HG03442 (cell line): ENCODE measurements around the gene SH3RF3.

ENCODE experiments used
- ATAC-seq: cut with Tn5 transposase; IDR thresholded peaks from one replicate; pipeline ENCODE4 v1.9.1; 2021; ENCODE audit warnings: mild to moderate bottlenecking, moderate library complexity; ENCODE audit not compliant: unreplicated experiment

SH3RF3 gene

GRCh38 chr2:109368798-109369197 lies 239.8 kb downstream of the SH3RF3 start:
- ATAC-seq, result no peak

GRCh38 chr2:109369671-109370191 lies 240.7 kb downstream of the SH3RF3 start:
- no peak for ATAC-seq

DNA sequence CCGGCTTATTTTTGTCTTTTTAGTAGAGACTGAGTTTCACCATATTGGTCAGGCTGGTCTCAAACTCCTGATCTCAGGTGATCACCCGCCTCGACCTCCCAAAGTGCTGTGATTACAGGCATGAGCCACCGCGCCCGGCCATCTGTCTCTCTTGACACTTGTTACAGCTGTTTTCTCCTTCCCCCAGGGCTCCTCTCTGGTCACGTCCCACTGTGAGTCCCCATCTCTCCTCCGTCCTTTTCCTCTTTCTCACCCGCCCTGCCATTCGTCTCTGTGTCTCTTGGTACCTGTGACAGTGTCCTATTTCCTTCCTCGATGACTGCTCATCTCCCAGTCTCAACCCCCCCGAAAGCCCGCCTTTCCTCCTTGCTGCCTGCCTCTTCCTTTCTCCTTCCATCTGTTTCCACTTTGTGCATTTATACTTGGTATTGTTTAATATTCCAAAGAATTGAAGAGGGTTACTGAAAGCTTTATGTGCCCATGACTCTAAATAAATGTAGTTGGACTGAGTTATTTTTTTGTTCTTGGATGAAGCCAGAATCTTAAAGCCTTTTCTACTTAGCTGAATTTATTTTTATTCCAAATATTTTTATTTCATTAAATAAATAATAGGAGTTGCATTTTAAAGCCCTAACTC lies 241.5 kb downstream of the SH3RF3 start:
- no peak for ATAC-seq

DNA sequence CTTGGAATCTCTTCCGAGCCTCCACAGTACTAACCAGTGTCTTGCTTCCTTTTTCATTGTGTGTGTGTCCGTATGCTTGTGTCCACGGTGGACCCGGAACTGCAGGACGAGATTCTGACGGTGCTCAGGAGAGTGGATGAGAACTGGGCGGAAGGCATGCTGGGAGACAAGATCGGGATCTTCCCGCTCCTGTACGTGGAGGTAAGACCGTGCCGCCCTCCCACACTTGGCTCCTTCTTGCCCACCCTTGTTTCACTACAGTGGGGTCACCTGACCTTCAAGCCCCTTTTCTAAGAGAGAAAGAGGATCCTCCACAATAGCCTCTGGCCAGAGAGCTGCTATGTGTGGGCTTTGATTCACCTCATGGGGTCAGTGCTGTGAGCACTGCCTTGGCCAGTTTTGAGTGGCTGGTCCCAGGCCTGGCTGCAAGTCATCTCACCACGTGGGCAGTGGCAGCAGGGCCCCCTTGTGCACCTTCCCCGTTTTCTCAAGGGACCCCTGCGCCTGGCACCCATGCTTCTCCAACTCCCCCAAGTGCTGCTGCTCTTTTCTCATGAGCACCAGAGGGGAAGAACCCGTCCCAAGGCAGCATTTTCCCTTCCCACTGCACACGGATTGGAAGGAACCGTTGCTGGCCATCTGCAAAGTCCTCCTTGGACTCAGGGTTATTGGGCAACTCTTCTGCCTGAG lies 242.6 kb downstream of the SH3RF3 start:
- ATAC-seq, result no peak

DNA sequence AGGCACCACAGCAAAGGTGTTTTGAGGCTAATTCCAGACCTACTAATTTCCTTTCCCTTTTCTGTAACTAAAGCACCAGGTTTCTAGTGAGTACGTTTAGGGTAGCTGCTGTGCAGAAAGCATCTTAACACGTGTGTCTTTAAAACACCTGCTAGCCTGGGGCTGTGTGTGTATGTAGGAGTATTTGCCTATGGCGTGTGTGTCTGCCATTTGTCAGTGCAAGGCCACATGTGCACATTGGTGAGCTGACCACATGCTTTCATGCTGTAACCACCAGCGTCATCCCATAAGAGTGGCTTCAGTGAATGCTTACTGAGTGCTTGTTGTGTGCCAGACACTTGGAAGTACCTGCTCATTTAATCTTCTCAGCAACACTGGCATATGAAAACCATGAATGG lies 243.2 kb downstream of the SH3RF3 start:
- no peak for ATAC-seq

DNA sequence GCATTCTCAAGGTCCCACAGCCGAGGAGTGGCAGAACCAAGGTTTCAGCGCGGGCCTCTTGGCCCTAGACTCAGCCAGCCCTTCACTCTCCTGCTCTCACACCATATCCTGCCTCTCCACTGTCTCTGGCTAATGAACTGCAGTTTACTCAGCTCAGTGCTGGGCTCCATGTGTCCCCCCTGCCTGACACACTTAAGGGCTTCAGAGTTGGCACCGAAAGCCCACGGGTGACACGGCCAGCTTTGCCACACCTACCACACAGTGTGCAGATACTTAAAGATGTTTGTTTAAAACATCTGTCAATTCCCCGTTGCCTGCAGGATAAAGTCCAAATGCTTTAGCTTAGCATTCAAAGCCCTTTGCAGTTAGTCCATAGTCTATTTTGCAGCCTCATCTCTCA lies 243.6 kb downstream of the SH3RF3 start:
- no peak for ATAC-seq

GRCh38 chr2:109373791-109374547 lies 245.0 kb downstream of the SH3RF3 start:
- ATAC-seq, result no peak

GRCh38 chr2:109374548-109375130 lies 245.6 kb downstream of the SH3RF3 start:
- ATAC-seq, result no peak

DNA sequence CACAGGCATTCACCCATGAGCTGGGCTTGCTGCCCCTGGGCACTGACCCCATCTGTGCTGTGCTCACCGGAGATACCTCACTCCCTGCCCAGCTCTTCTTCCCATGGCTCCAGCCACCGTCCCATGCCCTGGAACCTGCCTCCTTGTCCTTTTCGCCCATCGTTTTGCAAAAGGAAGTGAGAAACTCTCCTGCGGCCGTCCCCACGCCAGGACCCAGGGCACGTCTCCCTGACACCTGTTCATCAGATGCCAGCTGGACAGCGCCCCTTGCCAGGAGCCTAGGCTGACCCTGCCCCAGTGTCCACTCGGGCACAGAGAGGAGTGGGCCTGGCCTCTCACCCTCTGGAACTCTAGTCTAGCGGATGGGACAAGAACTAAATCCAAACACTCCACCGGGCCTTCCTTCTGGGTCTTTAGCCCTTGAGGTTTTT lies 246.1 kb downstream of the SH3RF3 start:
- no peak for ATAC-seq

DNA sequence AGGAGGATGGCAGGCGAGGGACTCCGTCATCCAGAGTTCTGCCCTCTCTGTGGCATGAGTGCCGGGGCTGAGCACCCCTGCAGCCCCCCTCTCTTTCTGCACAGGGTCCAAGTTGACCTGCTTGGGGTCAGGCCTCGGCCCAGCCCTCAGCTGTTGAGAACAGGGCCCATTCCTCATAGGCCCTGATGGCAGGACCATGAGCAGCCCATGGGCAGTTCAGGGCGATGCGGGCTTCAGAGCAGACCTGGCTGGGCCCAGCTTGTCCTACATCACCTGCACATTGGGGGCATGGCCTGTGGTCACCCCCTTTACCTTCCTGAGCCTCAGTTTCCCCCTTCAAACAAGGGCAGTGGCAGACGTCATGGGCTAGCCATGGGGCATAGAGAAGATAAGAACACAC lies 246.7 kb downstream of the SH3RF3 start:
- no peak for ATAC-seq

GRCh38 chr2:109376115-109376514 lies 247.1 kb downstream of the SH3RF3 start:
- ATAC-seq, result no peak

- no peak for ATAC-seq
Measured at GRCh38 chr2:109376796-109377495, 247.9 kb downstream of the SH3RF3 start.

DNA sequence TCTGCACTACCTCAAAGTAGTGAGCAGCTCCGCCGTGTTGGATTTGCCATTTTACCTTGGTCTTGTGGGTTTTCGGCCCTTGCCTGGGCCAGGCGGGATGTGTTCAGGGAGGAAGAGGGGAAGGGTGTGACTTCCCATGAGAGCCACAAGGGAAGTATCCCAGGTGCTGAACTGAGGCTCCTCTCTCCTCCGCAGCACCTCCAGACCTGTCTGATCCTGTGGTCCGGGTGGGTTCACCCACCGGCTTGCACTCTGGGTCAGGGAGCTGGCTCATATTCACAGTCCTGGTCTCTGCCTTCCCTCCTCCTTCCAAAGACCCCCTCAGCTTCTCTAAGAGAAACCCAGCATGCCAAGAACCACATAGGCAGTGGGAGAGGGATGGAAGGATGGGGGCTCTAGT lies 249.0 kb downstream of the SH3RF3 start:
- no peak for ATAC-seq

GRCh38 chr2:109378682-109379081 lies 249.7 kb downstream of the SH3RF3 start:
- no peak for ATAC-seq

- ATAC-seq, result no peak
Measured at GRCh38 chr2:109379507-109379906, 250.5 kb downstream of the SH3RF3 start.

- no peak for ATAC-seq
Measured at GRCh38 chr2:109380502-109381326, 251.7 kb downstream of the SH3RF3 start.

DNA sequence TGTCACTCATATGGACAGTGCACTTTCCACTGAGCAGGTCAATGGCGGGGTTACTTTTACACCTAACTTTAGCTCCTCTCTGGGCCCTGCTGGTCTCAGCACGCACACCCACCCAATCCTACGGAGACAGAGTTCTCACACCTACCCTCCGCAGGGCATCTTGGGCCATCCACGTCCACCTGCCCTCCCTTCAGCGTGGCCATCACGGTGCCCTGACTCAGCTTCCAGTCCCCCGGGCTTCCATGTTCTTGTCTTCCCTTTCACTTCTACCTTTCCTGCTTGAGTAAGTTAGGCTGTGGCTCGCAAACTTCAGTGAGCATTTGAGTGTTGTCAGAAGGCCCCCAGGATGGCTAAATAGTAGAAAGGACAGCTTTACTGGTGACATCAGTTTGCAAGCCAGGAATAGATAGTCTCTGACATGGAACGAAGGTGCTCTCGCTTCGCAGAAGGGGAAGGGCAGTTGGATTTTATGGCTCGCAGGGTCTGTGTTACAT lies 252.4 kb downstream of the SH3RF3 start:
- no peak for ATAC-seq

DNA sequence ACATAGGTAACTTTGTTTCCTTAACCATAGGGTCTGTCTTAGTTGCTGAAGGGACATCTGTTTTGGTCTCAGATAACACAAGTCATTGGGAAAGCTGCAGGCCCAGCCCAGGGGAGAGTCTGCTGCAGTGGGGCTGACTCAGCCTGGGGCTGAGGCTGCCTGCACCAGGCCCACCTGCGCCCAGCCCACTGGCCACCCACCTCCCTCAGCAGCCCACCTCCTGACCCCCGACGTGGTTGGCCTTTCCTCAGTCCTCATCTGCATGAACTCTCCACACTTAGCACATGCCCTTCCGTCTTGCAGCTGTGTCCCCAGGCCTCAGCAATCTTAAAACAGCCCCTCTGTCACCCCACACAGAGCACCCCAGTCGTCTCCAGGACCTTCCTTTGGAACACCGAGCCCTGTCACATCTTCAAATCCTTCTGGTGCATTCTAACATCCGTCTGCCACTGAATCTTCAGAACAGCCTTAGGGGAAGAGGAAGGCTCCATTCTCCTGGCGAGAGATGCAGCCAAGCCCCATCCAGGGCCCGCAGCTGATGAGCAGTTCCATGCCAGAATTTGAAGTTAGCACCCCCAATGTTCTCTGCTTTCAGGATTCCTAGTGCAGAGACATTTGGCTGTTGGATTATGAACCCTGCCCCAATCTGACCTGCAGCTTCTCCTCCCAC lies 253.4 kb downstream of the SH3RF3 start:
- no peak for ATAC-seq

- no peak for ATAC-seq
Measured at GRCh38 chr2:109382951-109383350, 253.9 kb downstream of the SH3RF3 start.
